ENCODE data around the gene GPHN. TPM values are rescaled to one million over a fixed set of nuclear protein-coding genes. Genes with fewer than 3 reads are reported as not detected.

The GPHN gene
- total RNA-seq, 1 experiment from 2014 or later, result 18.1 TPM

GRCh38 chr14:67108230-67108629 is 600.3 kb downstream of the GPHN start (continued):
- TF ChIP-seq JAZF1 (CRISPR knock-in tag; IDR thresholded peaks at IDR 0.05) (no peak), ZNF317 (CRISPR knock-in tag; IDR thresholded peaks at IDR 0.05; ENCODE audit: borderline replicate concordance, low read depth) (no peak), FOXJ3 (CRISPR knock-in tag; IDR thresholded peaks at IDR 0.05; ENCODE audit: borderline replicate concordance) (no peak)

- ATAC-seq, result no peak
- TF ChIP-seq KAT7 (CRISPR knock-in tag; IDR thresholded peaks at IDR 0.05; ENCODE audit: borderline replicate concordance) (no peak), E2F4 (CRISPR knock-in tag; IDR thresholded peaks at IDR 0.05; ENCODE audit: borderline replicate concordance, low read depth) (no peak), FOXJ3 (CRISPR knock-in tag; IDR thresholded peaks at IDR 0.05; ENCODE audit: borderline replicate concordance) (no peak), CTCF (IDR thresholded peaks at IDR 0.05) (no peak), ATF2 (CRISPR knock-in tag; IDR thresholded peaks at IDR 0.05; ENCODE audit: borderline replicate concordance, low read depth) (no peak), ATF3 (CRISPR knock-in tag; conservative IDR thresholded peaks at IDR 0.05) (no peak), ZNF425 (CRISPR knock-in tag; conservative IDR thresholded peaks at IDR 0.05) (no peak), USF1 (CRISPR knock-in tag; IDR thresholded peaks at IDR 0.05) (no peak), AFF4 (CRISPR knock-in tag; IDR thresholded peaks at IDR 0.05; ENCODE audit: borderline replicate concordance) (no peak), IRF2 (CRISPR knock-in tag; IDR thresholded peaks at IDR 0.05; ENCODE audit: borderline replicate concordance, low read depth) (no peak), FOXK1 (CRISPR knock-in tag; IDR thresholded peaks at IDR 0.05) (no peak), ERG (CRISPR knock-in tag; IDR thresholded peaks at IDR 0.05) (no peak), ESRRA (CRISPR knock-in tag; IDR thresholded peaks at IDR 0.05; ENCODE audit: borderline replicate concordance) (no peak), ZNF671 (CRISPR knock-in tag; IDR thresholded peaks at IDR 0.05) (no peak), CDX4 (CRISPR knock-in tag; IDR thresholded peaks at IDR 0.05; ENCODE audit: borderline replicate concordance) (no peak), STAT6 (CRISPR knock-in tag; conservative IDR thresholded peaks at IDR 0.05; ENCODE audit: low read depth) (no peak)
- ChIA-PET CTCF (no interaction called here), POLR2A (no interaction called here)
- peaks cover 12% of the 10 kb centered on the region for H3K4me1 Mint-ChIP-seq
- H3K4me3 Mint-ChIP-seq, result no peak overlapping the region
- H3K36me3 Mint-ChIP-seq, result peaks cover 7% of the 10 kb centered on the region
- DNase-seq (ENCODE audit: low spot score), result no peak
- peaks cover 9% of the 10 kb centered on the region for H3K9me3 Mint-ChIP-seq
- no peaks in the 10 kb centered on the region for H3K27me3 Mint-ChIP-seq (ENCODE audit: low read depth)
- H3K27ac Mint-ChIP-seq, result no peak overlapping the region
Measured at GRCh38 chr14:67111022-67111421, 603.1 kb downstream of the GPHN start.
